ENCODE results near the gene STAP2. TPM values are rescaled to one million over a fixed set of nuclear protein-coding genes. Genes with fewer than 3 reads are reported as not detected.
A peak's percentile ranks its signal among the peaks of the same experiment; 100 is the strongest.
"Not testable (repeated sequence)": the region's sequence is repeated elsewhere in the genome, so short reads cannot be mapped to it uniquely, and the experiment has no call there.

STAP2 gene
- total and polyA plus RNA-seq, 9 of the 15 experiments (the other 6 are each of a cell fraction or from before 2014, with no cell fraction given), result 1.2 to 9.8 (median 4.5) TPM

- H3K4me1 ChIP-seq (replicated peaks in 1 of 2; ENCODE audit: control insufficient read depth in 2 of 2, insufficient read depth in 2 of 2, low read length in 2 of 2), result peaks cover 2 to 42% of the 10 kb centered on the region in 2 experiments; a peak in 3 of 5 replicates
- H4K20me1 ChIP-seq (replicated peaks; ENCODE audit: control insufficient read depth, insufficient read depth, low read length); H3K9me1 ChIP-seq (ENCODE audit: control insufficient read depth, insufficient read depth, low read length); in situ Hi-C loops (cut with MboI); H3K9me3 ChIP-seq (replicated peaks; ENCODE audit: control insufficient read depth, insufficient read depth, low read depth, low read length); H3K27me3 ChIP-seq (ENCODE audit: control insufficient read depth in 2 of 2, insufficient read depth in 2 of 2, low read length in 2 of 2); H3K36me3 ChIP-seq (ENCODE audit: control insufficient read depth, insufficient read depth, low read length); CTCF ChIA-PET (ENCODE audit: low intra/inter-chr PET ratio); intact Hi-C loops (cut with micrococcal nuclease): not testable (repeated sequence)
- DNase-seq (ENCODE audit: extremely low read depth in 1 of 4, low spot score in 3 of 4) (peak; percentile 82 to 88 (median 86)), ATAC-seq (peak; percentile 64), FAIRE-seq (peak; percentile 89)
- POLR2A ChIA-PET, result interaction anchor here (0.8 to 1.4 kb wide), 3 partner anchors 9 to 14 kb away, joined by 3 to 7 read pairs (median 3); partner anchors contain the start of gene MPND
- peak overlapping the region; percentile 90; the same call in 1 of the 2 replicates for H2AFZ ChIP-seq (ENCODE audit: low read depth, low read length)
- peak overlapping the region; percentile 79 to 99 for H3K9ac ChIP-seq (ENCODE audit: insufficient read depth in 1 of 2, low read depth in 2 of 2, low read length in 2 of 2)
- peaks cover 19% of the 10 kb centered on the region for H3K79me2 ChIP-seq (ENCODE audit: control insufficient read depth, insufficient read depth, low read length)
- peak overlapping the region; percentile 84 for H3K27ac ChIP-seq (ENCODE audit: extremely low read depth, low read depth, low read length)
- H3K4me3 ChIP-seq, result peak overlapping the region; percentile 74
- under 1% methylated on average over 27 of the region's 35 CpGs for WGBS (ENCODE audit: insufficient coverage, low coverage, missing lambda C conversion rate)
- peak overlapping the region; percentile 82 for H3K4me2 ChIP-seq (ENCODE audit: insufficient read depth, low read length)
- BruUV-seq (replicated peaks), result TSS peak; percentile 65
- TF ChIP-seq CCNT2 (IDR thresholded peaks at IDR 0.05; ENCODE audit: borderline replicate concordance, extremely low read depth, insufficient read length, low read depth, low read length) (peak; percentile 26), NFRKB (IDR thresholded peaks at IDR 0.05; ENCODE audit: low read depth) (0 out of 2 replicates have a peak, but pooled peaks have one; percentile 66)
- TF ChIP-seq, protein P1, sequence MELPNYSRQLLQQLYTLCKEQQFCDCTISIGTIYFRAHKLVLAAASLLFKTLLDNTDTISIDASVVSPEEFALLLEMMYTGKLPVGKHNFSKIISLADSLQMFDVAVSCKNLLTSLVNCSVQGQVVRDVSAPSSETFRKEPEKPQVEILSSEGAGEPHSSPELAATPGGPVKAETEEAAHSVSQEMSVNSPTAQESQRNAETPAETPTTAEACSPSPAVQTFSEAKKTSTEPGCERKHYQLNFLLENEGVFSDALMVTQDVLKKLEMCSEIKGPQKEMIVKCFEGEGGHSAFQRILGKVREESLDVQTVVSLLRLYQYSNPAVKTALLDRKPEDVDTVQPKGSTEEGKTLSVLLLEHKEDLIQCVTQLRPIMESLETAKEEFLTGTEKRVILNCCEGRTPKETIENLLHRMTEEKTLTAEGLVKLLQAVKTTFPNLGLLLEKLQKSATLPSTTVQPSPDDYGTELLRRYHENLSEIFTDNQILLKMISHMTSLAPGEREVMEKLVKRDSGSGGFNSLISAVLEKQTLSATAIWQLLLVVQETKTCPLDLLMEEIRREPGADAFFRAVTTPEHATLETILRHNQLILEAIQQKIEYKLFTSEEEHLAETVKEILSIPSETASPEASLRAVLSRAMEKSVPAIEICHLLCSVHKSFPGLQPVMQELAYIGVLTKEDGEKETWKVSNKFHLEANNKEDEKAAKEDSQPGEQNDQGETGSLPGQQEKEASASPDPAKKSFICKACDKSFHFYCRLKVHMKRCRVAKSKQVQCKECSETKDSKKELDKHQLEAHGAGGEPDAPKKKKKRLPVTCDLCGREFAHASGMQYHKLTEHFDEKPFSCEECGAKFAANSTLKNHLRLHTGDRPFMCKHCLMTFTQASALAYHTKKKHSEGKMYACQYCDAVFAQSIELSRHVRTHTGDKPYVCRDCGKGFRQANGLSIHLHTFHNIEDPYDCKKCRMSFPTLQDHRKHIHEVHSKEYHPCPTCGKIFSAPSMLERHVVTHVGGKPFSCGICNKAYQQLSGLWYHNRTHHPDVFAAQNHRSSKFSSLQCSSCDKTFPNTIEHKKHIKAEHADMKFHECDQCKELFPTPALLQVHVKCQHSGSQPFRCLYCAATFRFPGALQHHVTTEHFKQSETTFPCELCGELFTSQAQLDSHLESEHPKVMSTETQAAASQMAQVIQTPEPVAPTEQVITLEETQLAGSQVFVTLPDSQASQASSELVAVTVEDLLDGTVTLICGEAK (IDR thresholded peaks at IDR 0.05), result peak; percentile 74; the same call in 1 of the 2 replicates
- TF ChIP-seq, protein P1 (CRISPR knock-in tag; IDR thresholded peaks at IDR 0.05), result not testable (repeated sequence)
Observed at GRCh38 chr19:4328991-4329681, 9.5 kb downstream of the STAP2 start.
